GM23338 (cell line): Measurements from ENCODE around the gene STPG2. TPM values are rescaled to one million over a fixed set of nuclear protein-coding genes. Genes with fewer than 3 reads are reported as not detected.

ENCODE experiments used
- ATAC-seq: fragments of 200-7000 bp; cut with Tn5 transposase; 3 replicates; pipeline ENCODE4 v1.9.1; 2020
- DNase-seq: peaks from one replicate; pipeline ENCODE4 v3.0.0-alpha.2; 2015; ENCODE audit warnings: low spot score
- H2AFZ ChIP-seq: fragments of 200-600 bp; sonication (generic); 2 replicates; pipeline ENCODE4 v1.8.0; 2016; ENCODE audit warnings: antibody characterized with exemption, mild to moderate bottlenecking, moderate library complexity
- H3F3A ChIP-seq: fragments of 200-600 bp; sonication (generic); replicated peaks from 2 replicates; pipeline ENCODE4 v1.8.0; 2017; ENCODE audit warnings: antibody characterized with exemption, mixed run types, low read depth
- H3K27ac ChIP-seq: fragments of 200-600 bp; sonication (generic); 2 replicates; pipeline ENCODE4 v1.6.1; 2016; ENCODE audit warnings: low read depth
- H3K27me3 ChIP-seq: fragments of 200-600 bp; sonication (generic); 2 replicates; pipeline ENCODE4 v1.8.0; 2016; ENCODE audit warnings: mild to moderate bottlenecking, mixed run types, moderate library complexity; ENCODE audit not compliant: insufficient read depth
- H3K36me3 ChIP-seq: fragments of 200-600 bp; sonication (generic); 2 replicates; pipeline ENCODE4 v1.8.0; 2016; ENCODE audit warnings: mild to moderate bottlenecking; ENCODE audit not compliant: insufficient read depth
- H3K4me1 ChIP-seq: fragments of 200-600 bp; sonication (generic); 2 replicates; pipeline ENCODE4 v1.8.0; 2016; ENCODE audit warnings: mild to moderate bottlenecking, moderate library complexity; ENCODE audit not compliant: insufficient read depth
- H3K4me2 ChIP-seq: fragments of 200-600 bp; sonication (generic); 2 replicates; pipeline ENCODE4 v1.7.1; 2017; ENCODE audit warnings: mixed run types
- H3K4me3 ChIP-seq: fragments of 200-600 bp; sonication (generic); 2 replicates; pipeline ENCODE4 v1.6.1; 2016; ENCODE audit warnings: mixed run types
- H3K79me2 ChIP-seq: fragments of 200-600 bp; sonication (generic); replicated peaks from 2 replicates; pipeline ENCODE4 v1.8.0; 2017; ENCODE audit warnings: mild to moderate bottlenecking; ENCODE audit not compliant: insufficient read depth
- H3K9me2 ChIP-seq: fragments of 200-600 bp; sonication (generic); 2 replicates; pipeline ENCODE4 v1.8.0; 2017; ENCODE audit not compliant: insufficient read depth
- H4K20me1 ChIP-seq: fragments of 200-600 bp; sonication (generic); replicated peaks from 2 replicates; pipeline ENCODE4 v1.8.0; 2017; ENCODE audit warnings: mild to moderate bottlenecking; ENCODE audit not compliant: insufficient read depth
- H3K27ac Mint-ChIP-seq: 2 replicates; pipeline ENCODE4 v1.8.0; 2020; ENCODE audit warnings: inconsistent platforms, mild to moderate bottlenecking, moderate library complexity, mixed read lengths
- H3K27me3 Mint-ChIP-seq: 3 replicates; pipeline ENCODE4 v1.8.0; 2022; ENCODE audit warnings: low read depth, mild to moderate bottlenecking, moderate library complexity, mixed read lengths, inconsistent platforms; ENCODE audit not compliant: insufficient read depth, poor library complexity
- H3K36me3 Mint-ChIP-seq: 3 replicates; pipeline ENCODE4 v1.8.0; 2021; ENCODE audit warnings: low read depth, mild to moderate bottlenecking, inconsistent platforms, moderate library complexity, mixed read lengths
- H3K4me1 Mint-ChIP-seq: 3 replicates; pipeline ENCODE4 v1.8.0; 2020; ENCODE audit warnings: mild to moderate bottlenecking, inconsistent platforms, mixed read lengths
- H3K4me3 Mint-ChIP-seq: 3 replicates; pipeline ENCODE4 v1.8.0; 2021; ENCODE audit warnings: moderate library complexity, mild to moderate bottlenecking, inconsistent platforms, mixed read lengths
- H3K9me3 Mint-ChIP-seq: 3 replicates; pipeline ENCODE4 v1.8.0; 2020; ENCODE audit warnings: moderate library complexity, mild to moderate bottlenecking, inconsistent platforms, mixed read lengths
- CREB1 ChIP-seq: fragments of 250-450 bp; sonication (Bioruptor Pico); IDR thresholded peaks from 2 replicates; pipeline ENCODE4 v1.5.0; 2020; ENCODE audit warnings: low read depth, mild to moderate bottlenecking, moderate library complexity
- EZH2 ChIP-seq: fragments of 200-600 bp; sonication (generic); IDR thresholded peaks from one replicate; pipeline ENCODE4 v1.8.0; 2017; ENCODE audit warnings: antibody characterized with exemption, mild to moderate bottlenecking, low read depth; ENCODE audit not compliant: unreplicated experiment
- EZH2phosphoT487 ChIP-seq: fragments of 200-600 bp; sonication (generic); IDR thresholded peaks from one replicate; pipeline ENCODE4 v1.8.1; 2018; ENCODE audit warnings: antibody characterized with exemption; ENCODE audit not compliant: unreplicated experiment
- JUNB ChIP-seq: IDR thresholded peaks from one replicate; pipeline ENCODE4 v1.6.1; 2016; ENCODE audit warnings: antibody characterized with exemption; ENCODE audit not compliant: unreplicated experiment
- NANOG ChIP-seq: IDR thresholded peaks from 2 replicates; pipeline ENCODE4 v1.6.1; 2016; ENCODE audit warnings: antibody characterized with exemption, borderline replicate concordance
- POLR2AphosphoS5 ChIP-seq: IDR thresholded peaks from 2 replicates; pipeline ENCODE4 v1.6.1; 2016; ENCODE audit warnings: antibody characterized with exemption, low read depth
- REST ChIP-seq: IDR thresholded peaks from one replicate; pipeline ENCODE4 v1.6.1; 2018; ENCODE audit warnings: antibody characterized with exemption; ENCODE audit not compliant: unreplicated experiment
- STAT1 ChIP-seq: IDR thresholded peaks from one replicate; pipeline ENCODE4 v1.6.1; 2016; ENCODE audit warnings: antibody characterized with exemption; ENCODE audit not compliant: unreplicated experiment
- ZNF114 ChIP-seq: fragments of 250-450 bp; sonication (Bioruptor Pico); IDR thresholded peaks from 2 replicates; pipeline ENCODE4 v1.5.0; 2020; ENCODE audit warnings: mild to moderate bottlenecking, moderate library complexity
- ZNF331 ChIP-seq: fragments of 250-450 bp; sonication (Bioruptor Pico); IDR thresholded peaks from 2 replicates; pipeline ENCODE4 v1.5.0; 2020; ENCODE audit warnings: low read depth, mild to moderate bottlenecking, moderate library complexity
- ZNF462 ChIP-seq: fragments of 250-450 bp; sonication (Bioruptor Pico); IDR thresholded peaks from 2 replicates; pipeline ENCODE4 v1.5.0; 2020; ENCODE audit warnings: mild to moderate bottlenecking, moderate library complexity
- polyA plus RNA-seq: library from polyadenylated mRNA; unstranded; fragments of >200 nt; fragmentation: Nextera tagmentation; extraction: Ambion mirVana; gene quantifications from 2 replicates; pipeline ENCODE4 v1.2.1, GENCODE V29; 2016
- total RNA-seq: library from RNA; depleted of rRNA; stranded (reverse); fragments of >200 nt; shearing (Covaris generic); gene quantifications from 2 replicates; pipeline ENCODE4 v1.2.3, GENCODE V29; 2014
- TF ChIP-seq, protein P1 (sequence below), 2 experiments: fragments of 200-600 bp in 1 of 2; sonication (generic) in 1 of 2; conservative IDR thresholded peaks; 2 replicates each; pipeline versions ENCODE4 v1.5.1 to v1.6.1; 2016 to 2017; ENCODE audit warnings: antibody characterized with exemption in 2 of 2, low read depth in 2 of 2, mild to moderate bottlenecking in 2 of 2, moderate library complexity in 1 of 2
- TF ChIP-seq, protein P2 (sequence below): IDR thresholded peaks from 2 replicates; pipeline ENCODE4 v1.6.1; 2016; ENCODE audit warnings: antibody characterized with exemption

The STPG2 gene
- total and polyA plus RNA-seq, 2 experiments from 2014 or later = 0.17 to 0.32 TPM

DNA sequence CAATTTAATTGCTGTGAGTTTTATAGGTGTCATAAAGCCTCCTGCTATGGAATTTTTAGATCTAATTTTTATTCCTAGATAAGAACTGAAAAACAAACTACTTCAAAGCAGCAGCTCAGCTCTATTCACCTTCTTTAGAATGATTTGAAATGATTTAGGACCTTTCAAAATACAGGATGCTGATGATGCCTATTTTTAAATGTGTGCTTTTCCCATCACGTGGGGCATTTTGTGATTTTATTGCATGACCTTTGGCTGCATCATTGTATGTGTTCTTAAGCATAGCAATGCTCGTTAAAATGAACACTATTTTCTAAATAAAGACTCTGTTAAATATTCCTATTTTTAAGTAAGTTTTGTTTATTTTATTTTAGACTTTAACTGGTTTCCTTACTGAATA, 537.3 kb downstream of the STPG2 start:
- no peaks in the 10 kb centered on the region for H3K27me3 Mint-ChIP-seq
- H3K36me3 ChIP-seq = no peaks in the 10 kb centered on the region

More for the DNA sequence above, 537.3 kb downstream of the STPG2 start:
- Mint-ChIP-seq H3K9me3 (no peaks in the 10 kb centered on the region), H3K36me3 (no peaks in the 10 kb centered on the region), H3K4me3 (no peak overlapping the region), H3K4me1 (no peaks in the 10 kb centered on the region), H3K27ac (no peak overlapping the region)
- Histone ChIP-seq H3F3A (no peaks in the 10 kb centered on the region), H3K4me1 (no peaks in the 10 kb centered on the region), H4K20me1 (no peaks in the 10 kb centered on the region), H3K27ac (no peak overlapping the region), H3K4me2 (no peak overlapping the region), H2AFZ (no peak overlapping the region), H3K27me3 (no peaks in the 10 kb centered on the region), H3K79me2 (no peaks in the 10 kb centered on the region), H3K4me3 (no peak overlapping the region), H3K9me2 (no peaks in the 10 kb centered on the region)
- ATAC-seq (no peak), DNase-seq (no peak)
- TF ChIP-seq REST = no peak
- no peak for TF ChIP-seq CREB1
- no peak for TF ChIP-seq EZH2phosphoT487
- TF ChIP-seq, protein P1, sequence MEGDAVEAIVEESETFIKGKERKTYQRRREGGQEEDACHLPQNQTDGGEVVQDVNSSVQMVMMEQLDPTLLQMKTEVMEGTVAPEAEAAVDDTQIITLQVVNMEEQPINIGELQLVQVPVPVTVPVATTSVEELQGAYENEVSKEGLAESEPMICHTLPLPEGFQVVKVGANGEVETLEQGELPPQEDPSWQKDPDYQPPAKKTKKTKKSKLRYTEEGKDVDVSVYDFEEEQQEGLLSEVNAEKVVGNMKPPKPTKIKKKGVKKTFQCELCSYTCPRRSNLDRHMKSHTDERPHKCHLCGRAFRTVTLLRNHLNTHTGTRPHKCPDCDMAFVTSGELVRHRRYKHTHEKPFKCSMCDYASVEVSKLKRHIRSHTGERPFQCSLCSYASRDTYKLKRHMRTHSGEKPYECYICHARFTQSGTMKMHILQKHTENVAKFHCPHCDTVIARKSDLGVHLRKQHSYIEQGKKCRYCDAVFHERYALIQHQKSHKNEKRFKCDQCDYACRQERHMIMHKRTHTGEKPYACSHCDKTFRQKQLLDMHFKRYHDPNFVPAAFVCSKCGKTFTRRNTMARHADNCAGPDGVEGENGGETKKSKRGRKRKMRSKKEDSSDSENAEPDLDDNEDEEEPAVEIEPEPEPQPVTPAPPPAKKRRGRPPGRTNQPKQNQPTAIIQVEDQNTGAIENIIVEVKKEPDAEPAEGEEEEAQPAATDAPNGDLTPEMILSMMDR (conservative IDR thresholded peaks at IDR 0.05; ENCODE audit: low read depth in 2 of 2) = no peak
- TF ChIP-seq JUNB = no peak
- no peak for TF ChIP-seq ZNF331 (CRISPR knock-in tag)
- no peak for TF ChIP-seq EZH2
- TF ChIP-seq, protein P2, sequence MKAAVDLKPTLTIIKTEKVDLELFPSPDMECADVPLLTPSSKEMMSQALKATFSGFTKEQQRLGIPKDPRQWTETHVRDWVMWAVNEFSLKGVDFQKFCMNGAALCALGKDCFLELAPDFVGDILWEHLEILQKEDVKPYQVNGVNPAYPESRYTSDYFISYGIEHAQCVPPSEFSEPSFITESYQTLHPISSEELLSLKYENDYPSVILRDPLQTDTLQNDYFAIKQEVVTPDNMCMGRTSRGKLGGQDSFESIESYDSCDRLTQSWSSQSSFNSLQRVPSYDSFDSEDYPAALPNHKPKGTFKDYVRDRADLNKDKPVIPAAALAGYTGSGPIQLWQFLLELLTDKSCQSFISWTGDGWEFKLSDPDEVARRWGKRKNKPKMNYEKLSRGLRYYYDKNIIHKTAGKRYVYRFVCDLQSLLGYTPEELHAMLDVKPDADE = no peak
- no peak for TF ChIP-seq POLR2AphosphoS5
- no peak for TF ChIP-seq NANOG
- TF ChIP-seq STAT1 = no peak
- TF ChIP-seq ZNF114 = no peak
- TF ChIP-seq ZNF462 (CRISPR knock-in tag) = no peak
